SK-N-MC (cell line): ENCODE data around the gene MRPS10.

Source experiments
- EZH2 ChIP-seq: fragments of 200-600 bp; sonication (generic); IDR thresholded peaks from one replicate; pipeline ENCODE4 v1.6.1; 2017; ENCODE audit warnings: antibody characterized with exemption
- POLR2AphosphoS5 ChIP-seq: IDR thresholded peaks from 2 replicates; pipeline ENCODE4 v1.6.1; 2012; ENCODE audit warnings: mild to moderate bottlenecking, low read depth, low read length, borderline replicate concordance

DNA sequence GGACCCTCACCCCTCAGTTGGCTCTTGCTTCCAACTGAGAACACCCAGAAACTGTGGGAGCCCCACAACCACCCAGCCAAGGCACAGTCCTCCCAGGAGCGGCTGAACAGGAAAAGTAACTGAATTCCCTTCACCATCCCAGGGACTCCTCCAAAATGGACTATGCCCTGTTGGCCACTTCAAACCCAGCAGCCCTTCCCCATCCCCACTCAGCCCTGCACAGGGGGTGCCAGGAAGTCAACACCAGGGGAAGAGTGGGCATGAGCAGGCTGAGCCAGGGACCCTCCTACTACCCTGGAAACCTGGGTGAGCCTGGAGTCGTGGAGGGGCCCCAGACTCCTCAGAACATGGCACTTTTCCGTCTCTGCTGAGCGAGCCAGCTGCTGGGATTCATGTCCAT lies 33.2 kb downstream of the MRPS10 start:
- TF ChIP-seq EZH2 (no peak), POLR2AphosphoS5 (no peak)
